C4-2B (cell line): Measurements from ENCODE around the gene BORCS5.
"Not testable (repeated sequence)": the region's sequence is repeated elsewhere in the genome, so short reads cannot be mapped to it uniquely, and the experiment has no call there.

Source experiments
- H3K27ac ChIP-seq: fragments of 450-650 bp; 2 replicates; pipeline ENCODE4 v1.5.1; 2017
- ZFX ChIP-seq: fragments of 450-650 bp; IDR thresholded peaks from 2 replicates; pipeline ENCODE4 v1.6.1; 2017
- TF ChIP-seq, protein P1 (sequence below): fragments of 450-650 bp; conservative IDR thresholded peaks from 2 replicates; pipeline ENCODE4 v1.5.1; 2017; ENCODE audit warnings: mild to moderate bottlenecking

Gene BORCS5

GRCh38 chr12:12356896-12357718 is at the start of gene BORCS5:
BORCS5 (plus strand) TSS chr12:12357078; CDS start chr12:12357452, 374 bp downstream.
- TF ChIP-seq, protein P1, sequence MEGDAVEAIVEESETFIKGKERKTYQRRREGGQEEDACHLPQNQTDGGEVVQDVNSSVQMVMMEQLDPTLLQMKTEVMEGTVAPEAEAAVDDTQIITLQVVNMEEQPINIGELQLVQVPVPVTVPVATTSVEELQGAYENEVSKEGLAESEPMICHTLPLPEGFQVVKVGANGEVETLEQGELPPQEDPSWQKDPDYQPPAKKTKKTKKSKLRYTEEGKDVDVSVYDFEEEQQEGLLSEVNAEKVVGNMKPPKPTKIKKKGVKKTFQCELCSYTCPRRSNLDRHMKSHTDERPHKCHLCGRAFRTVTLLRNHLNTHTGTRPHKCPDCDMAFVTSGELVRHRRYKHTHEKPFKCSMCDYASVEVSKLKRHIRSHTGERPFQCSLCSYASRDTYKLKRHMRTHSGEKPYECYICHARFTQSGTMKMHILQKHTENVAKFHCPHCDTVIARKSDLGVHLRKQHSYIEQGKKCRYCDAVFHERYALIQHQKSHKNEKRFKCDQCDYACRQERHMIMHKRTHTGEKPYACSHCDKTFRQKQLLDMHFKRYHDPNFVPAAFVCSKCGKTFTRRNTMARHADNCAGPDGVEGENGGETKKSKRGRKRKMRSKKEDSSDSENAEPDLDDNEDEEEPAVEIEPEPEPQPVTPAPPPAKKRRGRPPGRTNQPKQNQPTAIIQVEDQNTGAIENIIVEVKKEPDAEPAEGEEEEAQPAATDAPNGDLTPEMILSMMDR, result peak; percentile 55
- TF ChIP-seq ZFX, result peak; percentile 69
- peak within 1 kb of the TSS; percentile 96 for H3K27ac ChIP-seq

DNA sequence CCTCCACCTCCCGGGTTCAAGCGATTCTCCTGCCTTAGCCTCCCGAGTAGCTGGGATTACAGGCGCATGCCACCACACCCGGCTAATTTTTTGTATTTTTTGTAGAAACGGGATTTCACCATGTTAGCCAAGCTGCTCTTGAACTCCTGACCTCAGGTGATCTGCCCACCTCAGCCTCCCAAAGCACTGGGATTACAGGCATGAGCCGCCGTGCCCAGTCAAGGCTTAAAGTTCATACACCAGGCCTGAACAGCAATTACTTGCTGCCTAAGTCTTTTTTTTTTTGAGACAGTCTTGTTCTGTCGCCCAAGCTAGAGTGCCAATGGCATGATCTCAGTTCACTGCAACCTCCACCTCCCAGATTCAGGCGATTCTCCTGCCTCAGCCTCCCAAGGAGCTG is 46.2 kb upstream of the BORCS5 start:
- H3K27ac ChIP-seq, result not testable (repeated sequence)

DNA sequence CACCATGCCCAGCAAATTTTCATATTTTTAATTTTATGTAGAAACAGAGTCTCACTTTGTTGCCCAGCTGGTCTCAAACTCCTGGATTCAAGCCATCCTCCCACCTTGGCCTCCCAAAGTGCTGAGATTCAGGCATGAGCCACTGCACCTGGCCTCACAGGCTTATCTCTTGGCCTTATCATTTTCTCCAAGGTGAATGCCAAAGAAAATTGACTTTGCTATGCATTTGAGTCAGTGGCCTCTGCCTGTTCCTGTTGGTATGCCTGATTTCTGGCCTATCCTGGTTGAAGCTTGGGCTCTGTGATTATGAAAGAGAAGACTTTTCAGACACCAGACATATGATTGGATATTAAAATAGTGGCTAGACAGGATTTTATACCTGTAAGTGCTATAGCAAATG is 41.0 kb upstream of the BORCS5 start:
- peak overlapping the region; percentile 12; the same call in 1 of the 2 replicates for H3K27ac ChIP-seq
- TF ChIP-seq, protein P1, result no peak
- TF ChIP-seq ZFX, result no peak

GRCh38 chr12:12319451-12320183 is 37.3 kb upstream of the BORCS5 start:
- peak overlapping the region; percentile 65 for H3K27ac ChIP-seq
- TF ChIP-seq, protein P1, result no peak
- no peak for TF ChIP-seq ZFX

DNA sequence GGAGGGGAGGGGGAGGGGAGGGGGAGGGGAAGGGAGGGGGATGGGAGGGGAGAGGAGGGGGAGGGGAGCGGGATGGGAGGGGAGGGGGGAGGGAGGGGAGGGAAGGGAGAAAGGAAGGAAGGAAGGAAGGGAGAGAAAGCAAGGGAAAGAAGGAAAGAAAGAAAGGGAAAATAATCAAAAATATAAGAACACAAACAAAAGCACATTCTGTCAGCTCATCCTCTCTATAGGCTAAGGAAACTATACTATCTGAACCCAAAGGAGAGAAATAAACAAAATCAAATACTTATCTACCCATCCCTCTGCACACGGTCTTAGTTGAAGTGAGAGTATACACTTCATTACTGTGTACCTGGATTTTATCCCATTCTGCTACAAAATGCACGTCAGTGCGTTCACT is 33.8 kb upstream of the BORCS5 start:
- no peak for TF ChIP-seq ZFX
- TF ChIP-seq, protein P1, result no peak
- H3K27ac ChIP-seq, result no peak overlapping the region

GRCh38 chr12:12323591-12323990 is 33.3 kb upstream of the BORCS5 start:
- no peak for TF ChIP-seq ZFX
- TF ChIP-seq, protein P1, result no peak
- no peak overlapping the region for H3K27ac ChIP-seq

DNA sequence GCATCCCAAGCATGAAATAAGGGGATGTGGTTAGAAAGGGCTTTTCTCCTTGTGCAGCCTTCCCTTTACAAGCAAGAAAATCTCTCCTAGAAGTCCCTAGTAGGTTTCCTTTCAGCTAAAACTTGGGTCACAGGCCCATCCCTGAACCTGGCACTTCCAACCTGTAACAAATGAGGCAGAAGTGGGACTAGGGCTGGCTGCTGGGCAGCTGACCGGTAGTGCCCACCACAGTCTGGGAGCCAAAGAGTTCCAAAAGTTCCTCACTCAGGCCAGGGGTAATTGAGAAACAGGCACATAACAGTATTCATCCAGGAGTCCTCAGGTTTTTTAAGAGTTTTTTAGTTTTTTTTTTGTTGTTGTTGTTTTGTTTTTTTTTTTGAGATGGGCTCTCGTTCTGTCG is 30.6 kb upstream of the BORCS5 start:
- H3K27ac ChIP-seq, result no peak overlapping the region

More for the DNA sequence above, 30.6 kb upstream of the BORCS5 start:
- TF ChIP-seq, protein P1, result no peak
- TF ChIP-seq ZFX, result no peak
